Retinal pigment epithelial cell (primary cell): Measurements from ENCODE around the gene VARS1.

Experiments used
- DNase-seq: peaks from one replicate; pipeline ENCODE4 v3.0.0-alpha.2; 2010; ENCODE audit warnings: low read depth
- H3K4me3 ChIP-seq: 2 replicates; pipeline ENCODE4 v1.5.1; 2011; ENCODE audit warnings: mild to moderate bottlenecking, low read length, control low read depth, moderate library complexity
- TF ChIP-seq, protein P1 (sequence below): conservative IDR thresholded peaks from 2 replicates; pipeline ENCODE4 v1.5.1; 2011; ENCODE audit warnings: low read depth, low read length, control low read depth, inconsistent platforms

The VARS1 gene

DNA sequence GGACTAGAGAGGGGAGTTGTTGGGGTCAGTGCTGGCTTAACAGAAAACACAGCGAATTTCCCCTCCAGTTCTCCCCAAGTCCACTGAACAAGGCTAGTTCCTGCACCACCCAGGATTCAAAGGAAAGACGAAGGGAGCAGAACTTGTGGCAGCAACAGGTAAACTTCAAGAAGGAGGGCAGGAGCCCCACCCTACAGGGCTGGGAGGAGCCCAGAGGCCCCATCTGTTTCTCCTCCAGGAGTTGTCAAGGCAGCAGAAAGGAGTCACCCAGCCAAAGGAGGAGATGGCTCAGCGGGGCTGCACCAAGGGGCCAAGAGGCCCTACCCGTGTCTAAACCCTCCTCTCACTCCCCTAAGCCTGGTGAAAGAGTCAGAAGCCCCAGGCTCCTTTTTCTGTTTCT, 31.4 kb downstream of the VARS1 start:
- TF ChIP-seq, protein P1, sequence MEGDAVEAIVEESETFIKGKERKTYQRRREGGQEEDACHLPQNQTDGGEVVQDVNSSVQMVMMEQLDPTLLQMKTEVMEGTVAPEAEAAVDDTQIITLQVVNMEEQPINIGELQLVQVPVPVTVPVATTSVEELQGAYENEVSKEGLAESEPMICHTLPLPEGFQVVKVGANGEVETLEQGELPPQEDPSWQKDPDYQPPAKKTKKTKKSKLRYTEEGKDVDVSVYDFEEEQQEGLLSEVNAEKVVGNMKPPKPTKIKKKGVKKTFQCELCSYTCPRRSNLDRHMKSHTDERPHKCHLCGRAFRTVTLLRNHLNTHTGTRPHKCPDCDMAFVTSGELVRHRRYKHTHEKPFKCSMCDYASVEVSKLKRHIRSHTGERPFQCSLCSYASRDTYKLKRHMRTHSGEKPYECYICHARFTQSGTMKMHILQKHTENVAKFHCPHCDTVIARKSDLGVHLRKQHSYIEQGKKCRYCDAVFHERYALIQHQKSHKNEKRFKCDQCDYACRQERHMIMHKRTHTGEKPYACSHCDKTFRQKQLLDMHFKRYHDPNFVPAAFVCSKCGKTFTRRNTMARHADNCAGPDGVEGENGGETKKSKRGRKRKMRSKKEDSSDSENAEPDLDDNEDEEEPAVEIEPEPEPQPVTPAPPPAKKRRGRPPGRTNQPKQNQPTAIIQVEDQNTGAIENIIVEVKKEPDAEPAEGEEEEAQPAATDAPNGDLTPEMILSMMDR, result no peak
- no peak for DNase-seq
- no peak overlapping the region for H3K4me3 ChIP-seq

- no peak overlapping the region for H3K4me3 ChIP-seq
- DNase-seq, result peak; percentile 53
- TF ChIP-seq, protein P1, result no peak
Measured at GRCh38 chr6:31763619-31763940, 32.0 kb downstream of the VARS1 start.

GRCh38 chr6:31762878-31763618, 32.5 kb downstream of the VARS1 start:
- no peak for DNase-seq
- TF ChIP-seq, protein P1, result no peak
- no peak overlapping the region for H3K4me3 ChIP-seq

DNA sequence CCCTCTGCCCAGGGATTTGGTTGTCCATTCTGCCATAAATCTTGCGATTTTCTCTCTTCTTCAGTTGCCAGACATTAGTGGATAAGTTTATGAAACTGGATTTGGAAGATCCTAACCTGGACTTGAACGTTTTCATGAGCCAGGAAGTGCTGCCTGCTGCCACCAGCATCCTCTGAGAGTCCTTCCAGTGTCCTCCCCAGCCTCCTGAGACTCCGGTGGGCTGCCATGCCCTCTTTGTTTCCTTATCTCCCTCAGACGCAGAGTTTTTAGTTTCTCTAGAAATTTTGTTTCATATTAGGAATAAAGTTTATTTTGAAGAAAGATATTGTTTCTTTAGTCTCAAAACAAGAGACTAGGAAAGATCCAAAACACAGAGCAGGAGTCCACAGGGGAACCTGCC, 33.2 kb downstream of the VARS1 start, which contains the start of gene SAPCD1:
Gene SAPCD1, plus strand, starts transcription at position 301 of the 400 bp plus-strand sequence. CDS start 399 bp downstream, outside the sequence.
- DNase-seq, result no peak
- no peak within 1 kb of the TSS for H3K4me3 ChIP-seq
- TF ChIP-seq, protein P1, result no peak

DNA sequence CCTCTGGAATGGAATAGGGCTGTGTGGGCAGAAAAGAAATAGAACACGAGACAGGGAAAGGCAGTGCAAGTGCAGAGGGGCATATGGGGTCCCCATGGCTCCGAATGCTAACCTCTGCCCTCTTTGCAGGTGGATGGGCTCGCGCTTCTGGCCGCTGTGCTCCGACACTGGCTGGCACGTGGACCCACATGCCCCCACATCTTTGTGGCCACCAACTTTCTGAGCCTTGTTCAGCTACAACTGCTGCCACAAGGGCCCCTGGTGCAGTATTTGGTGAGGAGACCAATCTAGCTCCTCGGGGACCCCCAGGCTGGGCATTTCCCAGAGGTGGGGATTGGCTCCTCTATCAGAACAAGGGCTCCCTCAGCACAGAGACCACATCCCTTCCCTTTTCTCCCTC, 34.2 kb downstream of the VARS1 start:
- TF ChIP-seq, protein P1, result no peak
- no peak overlapping the region for H3K4me3 ChIP-seq
- DNase-seq, result no peak

GRCh38 chr6:31760790-31761189, 34.8 kb downstream of the VARS1 start:
- DNase-seq, result no peak
- H3K4me3 ChIP-seq, result no peak overlapping the region
- TF ChIP-seq, protein P1, result no peak

- DNase-seq, result no peak
- no peak overlapping the region for H3K4me3 ChIP-seq
- TF ChIP-seq, protein P1, result no peak
Measured at GRCh38 chr6:31758281-31758680, 37.3 kb downstream of the VARS1 start.
